Measurements from ENCODE around the gene AGTRAP. TPM values are rescaled to one million over a fixed set of nuclear protein-coding genes. Genes with fewer than 3 reads are reported as not detected.

Gene AGTRAP
- total and polyA plus RNA-seq, 2 of the 8 experiments (the other 6 are each of a cell fraction or from before 2014, with no cell fraction given): 69.7 to 192 TPM

GRCh38 chr1:11741482-11741881 lies 5.5 kb downstream of the AGTRAP start:
- TF ChIP-seq CHD1 (IDR thresholded peaks at IDR 0.05; ENCODE audit: low read depth, low read length) (no peak), KDM1A (IDR thresholded peaks at IDR 0.05; ENCODE audit: borderline replicate concordance, low read length) (0 out of 2 replicates have a peak, but pooled peaks have one; percentile 28)
- no peaks in the 10 kb centered on the region for H3K27me3 ChIP-seq (replicated peaks in 1 of 4; ENCODE audit: control insufficient read depth in 3 of 4, extremely low read depth in 1 of 4, insufficient read depth in 3 of 4, low read length in 3 of 4)

More at GRCh38 chr1:11741482-11741881, 5.5 kb downstream of the AGTRAP start:
- no peak overlapping the region for H2BK5ac ChIP-seq (ENCODE audit: low read depth, low read length)
- no peak overlapping the region for H2AFZ ChIP-seq (ENCODE audit: low read length)
- H3K9ac ChIP-seq (replicated peaks in 1 of 4; ENCODE audit: extremely low read depth in 1 of 4, low read depth in 3 of 4, low read length in 3 of 4): no peak overlapping the region
- H2BK120ac ChIP-seq (replicated peaks; ENCODE audit: low read depth, low read length): no peak overlapping the region
- no peak overlapping the region for H3K14ac ChIP-seq (ENCODE audit: insufficient read length)
- H3K4me3 ChIP-seq (ENCODE audit: extremely low read depth in 1 of 4, insufficient read depth in 2 of 4, low read depth in 3 of 4, low read length in 4 of 4): no peak overlapping the region
- H3K27ac ChIP-seq (ENCODE audit: low read depth, low read length): no peak overlapping the region
- peaks cover 0 to 9% of the 10 kb centered on the region in 2 experiments; a peak in 1 of 4 replicates for H3K79me2 ChIP-seq (ENCODE audit: control insufficient read depth in 1 of 2, insufficient read depth in 2 of 2, low read length in 2 of 2)
- no peak overlapping the region for H2BK15ac ChIP-seq (ENCODE audit: low read length)
- H3K23me2 ChIP-seq (ENCODE audit: low read depth, low read length): peaks cover 6% of the 10 kb centered on the region
- POLR2A ChIA-PET (ENCODE audit: partially characterized antibody): interaction anchor here (0.6 to 1.9 kb wide), 8 partner anchors 11 to 168 kb away, joined by 3 to 7 read pairs (median 4); no protein-coding TSS in a partner anchor
- H3K36me3 ChIP-seq (ENCODE audit: control insufficient read depth in 2 of 4, insufficient read depth in 4 of 4, low read length in 3 of 4): peaks cover 2 to 7% (median 3%) of the 10 kb centered on the region in 4 experiments; a peak in 3 of 8 replicates
- H4K20me1 ChIP-seq (replicated peaks in 1 of 2; ENCODE audit: control insufficient read depth in 1 of 2, insufficient read depth in 2 of 2, low read length in 2 of 2): peaks cover 0 to 2% of the 10 kb centered on the region in 2 experiments
- H3K23ac ChIP-seq (ENCODE audit: insufficient read length): no peak overlapping the region
- DNase-seq (ENCODE audit: low read depth in 1 of 2, low spot score in 2 of 2) (no peak), FAIRE-seq (no peak)
- H3K4me1 ChIP-seq (replicated peaks in 1 of 4; ENCODE audit: control insufficient read depth in 3 of 4, insufficient read depth in 4 of 4, low read length in 3 of 4): peaks cover 3 to 24% (median 8%) of the 10 kb centered on the region in 4 experiments; a peak in 5 of 7 replicates
- no peak overlapping the region for H3K4ac ChIP-seq (replicated peaks; ENCODE audit: insufficient read length, low read depth, low read length)
- no peak overlapping the region for H4K5ac ChIP-seq (ENCODE audit: insufficient read length, low read depth, low read length)
- no peak overlapping the region for H3K4me2 ChIP-seq (ENCODE audit: insufficient read depth in 1 of 2, low read depth in 2 of 2, low read length in 2 of 2)
- H4K91ac ChIP-seq (replicated peaks; ENCODE audit: insufficient read length, low read length): no peak overlapping the region
- H4K8ac ChIP-seq (ENCODE audit: extremely low read depth, insufficient read depth, low read length): no peak overlapping the region
- H2BK12ac ChIP-seq (ENCODE audit: low read depth, low read length): no peak overlapping the region
- no peak overlapping the region for H3K18ac ChIP-seq (ENCODE audit: extremely low read depth, low read length)
- H3K9me3 ChIP-seq (ENCODE audit: insufficient read depth in 2 of 2, low read depth in 1 of 2, low read length in 1 of 2): no peaks in the 10 kb centered on the region
- no peak overlapping the region for H3K56ac ChIP-seq (replicated peaks; ENCODE audit: insufficient read length, low read depth, low read length)
- WGBS, 2 experiments (ENCODE audit: extremely low coverage in 1 of 2, insufficient coverage in 1 of 2, insufficient read length in 1 of 2, insufficient replicate concordance in 2 of 2, low coverage in 1 of 2, low lambda C conversion rate in 2 of 2, missing lambda C conversion rate in 1 of 2): 95% methylated on average over 4 of the region's 4 CpGs; no CpG with 5 or more reads in 1 of the 2 experiments
- no peak overlapping the region for H2BK20ac ChIP-seq (ENCODE audit: low read length)
- H2AK5ac ChIP-seq (ENCODE audit: low read depth, low read length): no peak overlapping the region
- peaks cover 2% of the 10 kb centered on the region; the same call in 1 of the 2 replicates for H3K79me1 ChIP-seq (ENCODE audit: low read depth, low read length)
- CTCF ChIA-PET (ENCODE audit: partially characterized antibody): interaction anchor here (0.6 to 2.9 kb wide), 9 partner anchors 9 to 144 kb away, joined by 3 to 17 read pairs (median 4); no protein-coding TSS in a partner anchor

All from H1 (cell line).